ENCODE results near the gene FPR1. TPM values are rescaled to one million over a fixed set of nuclear protein-coding genes. Genes with fewer than 3 reads are reported as not detected.

FPR1 gene
- total and polyA plus RNA-seq, 2 of the 13 experiments (the other 11 are each of a cell fraction or from before 2014, with no cell fraction given), result not detected

GRCh38 chr19:51740356-51740755 lies 11.3 kb downstream of the FPR1 start:
- CTCF ChIA-PET (ENCODE audit: low intra/inter-chr PET ratio, low total read pairs), result no interaction called here
- FAIRE-seq, result no peak
- no peak overlapping the region for H3K4me3 ChIP-seq (replicated peaks in 1 of 3; ENCODE audit: insufficient read depth in 1 of 3, low read depth in 2 of 3, low read length in 3 of 3)
- H4K20me1 ChIP-seq (ENCODE audit: insufficient read depth, low read length), result no peaks in the 10 kb centered on the region
- POLR2A ChIA-PET, result no interaction called here
- BruUV-seq (replicated peaks), result no TSS peak
- H3K4me2 ChIP-seq (ENCODE audit: low read depth, low read length), result no peak overlapping the region
- H3K9me3 ChIP-seq (ENCODE audit: low read length), result no peaks in the 10 kb centered on the region
- intact Hi-C loops (cut with micrococcal nuclease; ENCODE audit: unreplicated experiment) (no loop called here), in situ Hi-C loops (cut with HindIII; ENCODE audit: extremely low pct_ligation_motif_present, low pct_unique_long_range_greater_than_20kb) (no loop called here)
- peaks cover 0 to 4% of the 10 kb centered on the region in 2 experiments; a peak in 2 of 5 replicates for H3K27me3 ChIP-seq (ENCODE audit: control insufficient read depth in 1 of 2, insufficient read depth in 2 of 2, low read length in 2 of 2)
- no peak for ATAC-seq
- H2AFZ ChIP-seq (ENCODE audit: low read length), result no peak overlapping the region
- no peaks in the 10 kb centered on the region for H3K36me3 ChIP-seq (replicated peaks in 1 of 2; ENCODE audit: control insufficient read depth in 1 of 2, insufficient read depth in 2 of 2, low read length in 2 of 2)
- no peaks in the 10 kb centered on the region for H3K4me1 ChIP-seq (ENCODE audit: insufficient read depth, low read length)
- H3K79me2 ChIP-seq (ENCODE audit: insufficient read depth, low read length), result no peaks in the 10 kb centered on the region
- no peak for TF ChIP-seq E2F2 (CRISPR knock-in tag; IDR thresholded peaks at IDR 0.05; ENCODE audit: borderline replicate concordance)
- no peak overlapping the region for H3K9ac ChIP-seq (ENCODE audit: insufficient read depth, low read depth, low read length)
- 2% methylated on average over 5 of the region's 5 CpGs for WGBS (ENCODE audit: low lambda C conversion rate)
- H3K27ac ChIP-seq (ENCODE audit: extremely low read length, insufficient read depth, low read length), result no peak overlapping the region
- no peak for DNase-seq (ENCODE audit: low spot score)

DNA sequence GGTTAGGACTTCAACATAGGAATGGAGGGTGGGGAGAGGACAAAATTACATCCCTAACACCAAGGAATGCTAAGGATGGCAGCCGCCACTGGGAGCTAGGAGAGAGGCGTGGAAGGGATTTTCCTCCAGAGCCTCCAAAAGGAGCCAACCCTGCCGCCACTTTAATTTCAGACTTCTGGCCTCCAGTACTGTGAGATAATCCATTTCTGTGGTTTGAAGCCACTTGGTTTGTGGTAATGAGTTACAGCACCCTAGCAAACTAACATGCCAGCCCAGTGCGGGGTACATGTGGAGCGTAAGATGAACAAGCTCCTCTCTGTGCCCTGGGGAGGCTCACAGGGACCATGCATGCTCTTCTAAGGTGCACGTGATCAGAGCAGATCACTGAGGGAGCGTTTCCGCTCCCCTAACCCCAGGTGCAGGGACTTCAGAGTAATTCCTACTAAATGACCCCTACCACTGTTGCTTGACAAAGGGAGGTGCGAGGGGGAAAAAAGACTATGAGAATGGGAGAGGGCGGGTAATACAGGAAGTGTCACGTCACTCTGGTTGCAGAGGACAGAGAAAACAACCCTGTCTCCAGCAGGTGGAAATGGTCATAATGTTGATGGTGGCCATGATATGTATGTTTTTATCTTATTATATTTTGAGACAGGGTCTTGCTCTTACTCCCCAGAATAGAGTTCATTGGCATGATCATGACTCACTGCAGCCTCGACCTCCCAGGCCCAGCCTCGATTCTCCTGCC lies 12.0 kb downstream of the FPR1 start:
- Histone ChIP-seq H3K4me1 (ENCODE audit: insufficient read depth, low read length) (no peaks in the 10 kb centered on the region), H4K20me1 (ENCODE audit: insufficient read depth, low read length) (no peaks in the 10 kb centered on the region), H3K9ac (ENCODE audit: insufficient read depth, low read depth, low read length) (no peak overlapping the region), H3K4me2 (ENCODE audit: low read depth, low read length) (no peak overlapping the region), H3K36me3 (replicated peaks in 1 of 2; ENCODE audit: control insufficient read depth in 1 of 2, insufficient read depth in 2 of 2, low read length in 2 of 2) (no peaks in the 10 kb centered on the region), H2AFZ (ENCODE audit: low read length) (no peak overlapping the region), H3K27ac (ENCODE audit: extremely low read length, insufficient read depth, low read length) (no peak overlapping the region), H3K79me2 (ENCODE audit: insufficient read depth, low read length) (no peaks in the 10 kb centered on the region), H3K4me3 (replicated peaks in 1 of 3; ENCODE audit: insufficient read depth in 1 of 3, low read depth in 2 of 3, low read length in 3 of 3) (no peak overlapping the region), H3K9me3 (ENCODE audit: low read length) (no peaks in the 10 kb centered on the region), H3K27me3 (ENCODE audit: control insufficient read depth in 1 of 2, insufficient read depth in 2 of 2, low read length in 2 of 2) (peaks cover 0 to 4% of the 10 kb centered on the region in 2 experiments; a peak in 2 of 5 replicates)
- ChIA-PET CTCF (ENCODE audit: low intra/inter-chr PET ratio, low total read pairs) (no interaction called here), POLR2A (no interaction called here)
- DNase-seq (ENCODE audit: low spot score), result no peak
- no peak for FAIRE-seq
- no peak for ATAC-seq
- no TSS peak for BruUV-seq (replicated peaks)
- TF ChIP-seq ZNF207 (IDR thresholded peaks at IDR 0.05; ENCODE audit: borderline replicate concordance) (no peak), ZXDC (CRISPR knock-in tag; IDR thresholded peaks at IDR 0.05) (no peak), PCBP2 (optimal IDR thresholded peaks at IDR 0.05; ENCODE audit: low read depth, low read length, poor library complexity, severe bottlenecking) (no peak), MED1 (CRISPR knock-in tag; IDR thresholded peaks at IDR 0.05) (no peak), TEAD3 (CRISPR knock-in tag; optimal IDR thresholded peaks at IDR 0.05; ENCODE audit: borderline replicate concordance) (no peak), CREB1 (IDR thresholded peaks at IDR 0.05) (peak; percentile 51), CREB1 (CRISPR knock-in tag; IDR thresholded peaks at IDR 0.05) (no peak), ZNF691 (CRISPR knock-in tag; IDR thresholded peaks at IDR 0.05; ENCODE audit: borderline replicate concordance, low read depth) (no peak), TAF1 (CRISPR knock-in tag; IDR thresholded peaks at IDR 0.05) (no peak)
- in situ Hi-C loops (cut with HindIII; ENCODE audit: extremely low pct_ligation_motif_present, low pct_unique_long_range_greater_than_20kb), result no loop called here
- 10% methylated on average over 13 of the region's 13 CpGs for WGBS (ENCODE audit: low lambda C conversion rate)
- intact Hi-C loops (cut with micrococcal nuclease; ENCODE audit: unreplicated experiment), result no loop called here
